Measurements from ENCODE around the gene TBC1D23.

DNA sequence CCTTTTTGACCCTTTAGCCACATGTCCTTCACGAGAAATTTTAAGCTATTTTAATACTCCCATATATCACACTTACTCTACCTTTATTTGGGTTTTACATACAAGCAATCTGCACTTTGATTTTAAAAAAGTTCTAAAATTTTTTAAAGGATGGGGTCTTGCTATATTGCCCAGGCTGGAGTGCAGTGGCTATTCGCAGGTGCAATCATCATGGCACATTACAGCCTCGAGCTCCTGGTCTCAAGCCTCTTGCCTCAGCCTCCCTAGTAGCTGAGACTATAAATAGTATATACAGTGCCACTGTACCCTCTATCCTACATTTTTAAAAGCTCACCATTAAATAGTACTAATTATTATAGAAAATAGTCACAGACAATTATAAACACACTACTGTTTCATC lies 103.6 kb downstream of the TBC1D23 start:
- no peak for TF ChIP-seq MXI1 (IDR thresholded peaks at IDR 0.05; ENCODE audit: low read depth, low read length)
- no peak for TF ChIP-seq POLR2AphosphoS5 (IDR thresholded peaks at IDR 0.05; ENCODE audit: low read depth, low read length)
- no peak for TF ChIP-seq EP300 (IDR thresholded peaks at IDR 0.05; ENCODE audit: borderline replicate concordance in 1 of 2, low read depth in 1 of 2, low read length in 1 of 2)
- TF ChIP-seq, protein P1, sequence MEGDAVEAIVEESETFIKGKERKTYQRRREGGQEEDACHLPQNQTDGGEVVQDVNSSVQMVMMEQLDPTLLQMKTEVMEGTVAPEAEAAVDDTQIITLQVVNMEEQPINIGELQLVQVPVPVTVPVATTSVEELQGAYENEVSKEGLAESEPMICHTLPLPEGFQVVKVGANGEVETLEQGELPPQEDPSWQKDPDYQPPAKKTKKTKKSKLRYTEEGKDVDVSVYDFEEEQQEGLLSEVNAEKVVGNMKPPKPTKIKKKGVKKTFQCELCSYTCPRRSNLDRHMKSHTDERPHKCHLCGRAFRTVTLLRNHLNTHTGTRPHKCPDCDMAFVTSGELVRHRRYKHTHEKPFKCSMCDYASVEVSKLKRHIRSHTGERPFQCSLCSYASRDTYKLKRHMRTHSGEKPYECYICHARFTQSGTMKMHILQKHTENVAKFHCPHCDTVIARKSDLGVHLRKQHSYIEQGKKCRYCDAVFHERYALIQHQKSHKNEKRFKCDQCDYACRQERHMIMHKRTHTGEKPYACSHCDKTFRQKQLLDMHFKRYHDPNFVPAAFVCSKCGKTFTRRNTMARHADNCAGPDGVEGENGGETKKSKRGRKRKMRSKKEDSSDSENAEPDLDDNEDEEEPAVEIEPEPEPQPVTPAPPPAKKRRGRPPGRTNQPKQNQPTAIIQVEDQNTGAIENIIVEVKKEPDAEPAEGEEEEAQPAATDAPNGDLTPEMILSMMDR (IDR thresholded peaks at IDR 0.05): no peak
- no peak for TF ChIP-seq TAF1 (IDR thresholded peaks at IDR 0.05; ENCODE audit: borderline replicate concordance, low read depth, low read length)
- TF ChIP-seq YY1 (IDR thresholded peaks at IDR 0.05; ENCODE audit: low read depth): no peak
- TF ChIP-seq TEAD4 (IDR thresholded peaks at IDR 0.05; ENCODE audit: borderline replicate concordance, insufficient read depth): no peak
- TF ChIP-seq RAD21 (IDR thresholded peaks at IDR 0.05; ENCODE audit: low read length): no peak
- no peak for TF ChIP-seq SMC3 (IDR thresholded peaks at IDR 0.05; ENCODE audit: low read depth, low read length)
- no peak for TF ChIP-seq TCF12 (IDR thresholded peaks at IDR 0.05)
- TF ChIP-seq MEF2A (IDR thresholded peaks at IDR 0.05; ENCODE audit: borderline replicate concordance, low read depth): no peak
